HG02798 (cell line): ENCODE results near the gene CCDC85B.

Experiments
- ATAC-seq: cut with Tn5 transposase; IDR thresholded peaks from one replicate; pipeline ENCODE4 v1.9.1; 2021; ENCODE audit warnings: mild to moderate bottlenecking; ENCODE audit not compliant: unreplicated experiment, poor library complexity

CCDC85B gene

GRCh38 chr11:65900125-65900898 lies 9.8 kb downstream of the CCDC85B start, which contains the start of gene FOSL1:
Gene FOSL1, minus strand, starts transcription at chr11:65900388. Its CDS starts 49 bp downstream, at chr11:65900339.
- peak; percentile 86 for ATAC-seq

- no peak for ATAC-seq
Observed at GRCh38 chr11:65900899-65901180, 10.4 kb downstream of the CCDC85B start.

DNA sequence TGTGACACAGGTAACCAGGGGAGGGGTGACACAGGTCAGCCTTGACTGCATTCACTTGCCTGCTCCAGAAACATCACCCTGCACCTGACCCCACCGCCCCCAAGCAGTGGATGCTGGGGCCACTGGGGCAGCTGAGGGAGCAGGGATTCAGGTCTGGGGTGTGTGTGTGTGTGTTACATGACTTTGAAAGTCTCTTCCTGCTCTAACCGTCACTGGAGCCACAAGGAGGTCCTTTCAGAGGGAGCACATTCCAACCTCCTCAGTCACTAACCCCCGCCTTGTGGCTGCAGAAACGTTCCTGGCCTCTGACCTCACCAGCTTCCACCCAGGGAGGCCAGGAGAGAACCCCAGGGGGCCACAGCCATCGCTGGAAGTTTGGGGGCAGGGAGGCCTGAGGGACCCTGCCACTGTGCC lies 12.6 kb downstream of the CCDC85B start:
- no peak for ATAC-seq

- no peak for ATAC-seq
Observed at GRCh38 chr11:65903715-65904114, 13.2 kb downstream of the CCDC85B start.

DNA sequence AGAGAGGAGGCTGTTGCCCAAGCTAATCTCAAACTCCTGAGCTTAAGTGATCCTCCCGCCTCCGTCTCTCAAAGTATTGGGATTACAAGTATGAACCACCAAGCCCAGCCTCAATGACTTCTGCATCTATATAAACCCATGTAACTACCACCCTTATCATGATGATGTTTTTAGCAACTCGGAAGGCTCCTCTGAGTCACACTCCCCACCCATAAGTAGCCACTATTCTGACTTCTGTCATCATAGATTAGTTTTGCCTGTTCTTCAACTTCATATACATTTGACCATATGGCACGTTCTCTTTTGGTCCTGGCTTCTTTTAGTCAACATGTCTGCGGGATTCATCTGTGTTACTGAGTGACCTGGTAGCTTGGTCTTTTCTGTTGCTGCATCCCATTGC lies 16.1 kb downstream of the CCDC85B start:
- no peak for ATAC-seq

DNA sequence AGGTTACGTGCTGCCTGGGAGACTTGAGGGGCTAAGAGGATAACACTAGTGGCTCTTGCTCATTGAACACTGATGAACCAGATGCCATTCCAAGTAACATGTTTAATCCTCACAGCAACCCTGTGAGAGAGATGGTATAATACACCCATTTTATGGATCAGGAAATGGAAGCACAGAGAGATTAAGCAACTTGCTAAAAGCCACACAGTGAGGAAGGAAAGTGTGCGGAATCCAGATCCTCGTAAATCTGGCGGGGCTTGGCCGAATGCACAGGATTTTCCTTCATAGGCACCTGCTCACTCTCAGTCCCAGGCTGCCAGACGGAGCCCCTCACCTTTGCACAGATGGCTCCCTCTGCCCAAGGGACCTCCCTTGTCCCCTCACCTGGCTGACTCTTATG lies 17.4 kb downstream of the CCDC85B start:
- ATAC-seq = no peak

- ATAC-seq = no peak
Observed at GRCh38 chr11:65911682-65912568, 21.5 kb downstream of the CCDC85B start.

- ATAC-seq = no peak
Observed at GRCh38 chr11:65912845-65913244, 22.4 kb downstream of the CCDC85B start.

- ATAC-seq = no peak
Observed at GRCh38 chr11:65915101-65915820, 24.8 kb downstream of the CCDC85B start.

DNA sequence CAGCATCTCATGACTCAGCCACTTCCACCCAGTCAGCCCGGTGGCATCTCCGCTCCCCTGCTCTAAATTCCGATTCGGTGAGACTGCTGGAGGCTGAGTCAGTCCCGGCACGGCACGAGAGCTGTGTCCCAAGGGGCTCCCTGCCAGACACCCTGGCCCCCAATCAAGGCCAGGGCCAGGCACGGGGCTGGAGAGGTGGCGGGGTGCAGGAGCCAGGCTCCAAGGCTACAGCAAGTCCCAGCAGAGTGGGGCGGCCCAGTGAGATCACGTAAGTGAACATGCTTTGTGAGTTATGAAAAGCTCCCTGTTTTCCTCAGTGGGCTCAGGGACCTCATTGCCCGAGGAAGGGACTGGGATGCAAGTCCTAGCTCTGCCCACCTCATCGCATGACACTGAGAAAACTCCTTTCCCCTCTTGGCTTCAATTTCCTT lies 25.4 kb downstream of the CCDC85B start:
- no peak for ATAC-seq

DNA sequence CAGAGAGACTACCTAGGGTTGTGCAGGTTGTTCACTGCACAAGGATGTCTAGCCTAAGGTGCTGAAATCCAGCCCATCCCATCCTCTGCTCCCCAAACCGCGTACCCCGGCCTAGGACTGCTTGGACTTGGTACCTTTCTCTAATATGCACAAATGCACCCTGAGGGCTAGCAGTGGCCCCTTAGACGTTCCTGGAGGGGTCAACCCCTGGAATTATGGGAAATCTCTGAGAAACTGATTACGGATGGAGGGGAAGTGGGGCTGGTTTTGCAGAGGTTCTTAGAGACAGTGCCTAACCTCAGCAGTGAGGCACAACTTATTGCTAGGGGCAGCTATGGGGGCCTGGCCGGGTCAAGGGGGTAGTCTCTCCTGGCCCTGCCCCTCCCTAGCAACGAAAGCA lies 25.9 kb downstream of the CCDC85B start:
- ATAC-seq = no peak

DNA sequence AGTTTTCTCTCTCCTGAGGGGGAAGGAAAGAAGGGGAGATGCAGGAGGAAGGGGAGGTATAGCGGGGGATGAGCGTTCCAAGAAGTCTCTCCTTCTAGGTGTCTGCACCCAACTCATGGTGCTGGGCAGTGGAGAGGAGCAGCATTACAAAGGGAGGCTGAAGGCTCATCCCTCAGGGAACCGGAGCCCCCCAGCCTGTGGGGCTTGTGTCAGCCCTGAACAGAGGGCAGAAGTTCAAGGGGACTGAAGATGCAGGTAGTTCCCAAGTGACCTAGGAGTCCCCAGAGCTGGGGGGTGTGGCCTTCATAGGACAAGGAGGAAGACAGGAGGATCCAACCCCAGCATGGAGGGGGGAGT lies 26.6 kb downstream of the CCDC85B start:
- no peak for ATAC-seq

- ATAC-seq = no peak
Observed at GRCh38 chr11:65917434-65918210, 27.1 kb downstream of the CCDC85B start.

GRCh38 chr11:65918211-65919140 lies 28.0 kb downstream of the CCDC85B start, which contains the start of gene C11orf68:
Gene C11orf68, minus strand, starts transcription at chr11:65919062. Its CDS starts 31 bp downstream, at chr11:65919031.
- peak; percentile 62 for ATAC-seq

DNA sequence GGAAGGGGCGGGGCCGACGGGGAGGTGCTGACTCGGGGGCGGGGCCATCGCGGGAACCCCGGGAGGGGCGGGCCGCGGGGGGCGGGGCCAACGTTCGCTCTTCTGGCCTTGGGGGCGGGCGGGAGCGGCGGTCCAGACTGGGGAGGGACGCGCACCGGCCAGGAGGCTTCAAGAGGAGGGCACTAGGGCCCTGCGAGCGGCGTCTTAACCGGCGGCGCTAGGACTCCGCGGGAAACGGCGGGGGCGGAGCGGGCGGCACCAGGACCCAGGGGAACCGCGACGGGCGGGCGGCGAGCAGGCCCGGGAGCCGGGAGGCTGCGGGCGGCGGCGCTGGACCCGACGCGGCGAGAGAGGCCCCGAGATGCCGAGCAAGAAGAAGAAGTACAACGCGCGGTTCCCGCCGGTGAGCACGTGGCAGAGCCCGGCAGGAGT lies 28.7 kb downstream of the CCDC85B start, which contains the start of gene DRAP1:
DRAP1 (plus strand) TSS at position 286 of the 432 bp plus-strand sequence; CDS start at position 362, 76 bp downstream.
- ATAC-seq = peak; percentile 87

GRCh38 chr11:65919573-65920371 lies 29.3 kb downstream of the CCDC85B start:
- ATAC-seq = peak; percentile 47

DNA sequence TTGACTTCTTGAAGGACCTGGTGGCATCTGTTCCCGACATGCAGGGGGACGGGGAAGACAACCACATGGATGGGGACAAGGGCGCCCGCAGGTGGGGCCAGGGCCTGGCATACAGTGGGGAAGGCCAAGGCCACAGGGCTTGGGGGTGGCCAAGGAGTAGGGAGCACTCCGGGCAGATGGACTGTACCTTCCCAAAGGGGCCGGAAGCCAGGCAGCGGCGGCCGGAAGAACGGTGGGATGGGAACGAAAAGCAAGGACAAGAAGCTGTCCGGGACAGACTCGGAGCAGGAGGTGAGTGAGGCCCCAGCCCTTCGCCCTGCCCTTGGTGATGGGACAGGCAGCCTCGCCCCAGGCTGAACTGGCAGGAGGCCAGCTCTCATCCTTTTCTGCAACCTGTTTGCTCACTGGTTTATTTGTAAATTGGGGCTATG lies 29.9 kb downstream of the CCDC85B start:
- no peak for ATAC-seq

- no peak for ATAC-seq
Observed at GRCh38 chr11:65921033-65921555, 30.6 kb downstream of the CCDC85B start.
